ENCODE measurements around the gene SLF2. TPM values are rescaled to one million over a fixed set of nuclear protein-coding genes. Genes with fewer than 3 reads are reported as not detected.

Gene SLF2
- total RNA-seq, 1 experiment from 2014 or later: 14.3 TPM

DNA sequence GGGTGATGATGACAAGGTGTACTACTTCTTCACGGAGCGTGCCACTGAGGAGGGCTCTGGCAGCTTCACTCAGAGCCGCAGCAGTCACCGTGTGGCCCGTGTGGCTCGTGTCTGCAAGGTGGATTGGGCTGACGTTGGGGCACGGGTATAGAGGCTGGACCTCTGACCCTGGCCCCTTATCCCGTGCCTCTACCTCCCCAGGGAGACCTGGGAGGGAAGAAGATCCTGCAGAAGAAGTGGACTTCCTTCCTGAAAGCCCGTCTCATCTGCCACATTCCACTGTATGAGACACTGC, 66.1 kb downstream of the SLF2 start:
- H3K36me3 Mint-ChIP-seq: 0 out of 2 replicates have a peak, but pooled peaks cover 3% of the 10 kb centered on the region
- no peaks in the 10 kb centered on the region for H3K9me3 Mint-ChIP-seq
- ChIA-PET POLR2A (no interaction called here), CTCF (interaction anchor here (1.2 kb wide), 1 partner anchor 35 kb away, joined by 3 read pairs; no protein-coding TSS in a partner anchor)
- no peak overlapping the region for H3K27ac Mint-ChIP-seq
- no peak for TF ChIP-seq PRRX2 (CRISPR knock-in tag; IDR thresholded peaks at IDR 0.05)
- no peak for TF ChIP-seq ZNF532 (CRISPR knock-in tag; IDR thresholded peaks at IDR 0.05; ENCODE audit: borderline replicate concordance)
- TF ChIP-seq TP53 (CRISPR knock-in tag; IDR thresholded peaks at IDR 0.05): no peak
- no peak for TF ChIP-seq ESRRA (CRISPR knock-in tag; IDR thresholded peaks at IDR 0.05; ENCODE audit: borderline replicate concordance)
- no peak for TF ChIP-seq NFATC4 (CRISPR knock-in tag; IDR thresholded peaks at IDR 0.05)
- no peak for TF ChIP-seq OVOL2 (CRISPR knock-in tag; IDR thresholded peaks at IDR 0.05; ENCODE audit: borderline replicate concordance)
- no peak for TF ChIP-seq ATF2 (CRISPR knock-in tag; IDR thresholded peaks at IDR 0.05; ENCODE audit: borderline replicate concordance, low read depth)
- TF ChIP-seq, protein P1, sequence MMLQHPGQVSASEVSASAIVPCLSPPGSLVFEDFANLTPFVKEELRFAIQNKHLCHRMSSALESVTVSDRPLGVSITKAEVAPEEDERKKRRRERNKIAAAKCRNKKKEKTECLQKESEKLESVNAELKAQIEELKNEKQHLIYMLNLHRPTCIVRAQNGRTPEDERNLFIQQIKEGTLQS (CRISPR knock-in tag; conservative IDR thresholded peaks at IDR 0.05): no peak
- TF ChIP-seq GABPB1 (CRISPR knock-in tag; IDR thresholded peaks at IDR 0.05): no peak
- no peak for TF ChIP-seq CBFB (CRISPR knock-in tag; IDR thresholded peaks at IDR 0.05; ENCODE audit: low read depth)
- TF ChIP-seq, protein P2, sequence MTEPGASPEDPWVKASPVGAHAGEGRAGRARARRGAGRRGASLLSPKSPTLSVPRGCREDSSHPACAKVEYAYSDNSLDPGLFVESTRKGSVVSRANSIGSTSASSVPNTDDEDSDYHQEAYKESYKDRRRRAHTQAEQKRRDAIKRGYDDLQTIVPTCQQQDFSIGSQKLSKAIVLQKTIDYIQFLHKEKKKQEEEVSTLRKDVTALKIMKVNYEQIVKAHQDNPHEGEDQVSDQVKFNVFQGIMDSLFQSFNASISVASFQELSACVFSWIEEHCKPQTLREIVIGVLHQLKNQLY (CRISPR knock-in tag; IDR thresholded peaks at IDR 0.05): no peak
- no peaks in the 10 kb centered on the region for H3K4me1 Mint-ChIP-seq
- H3K27me3 Mint-ChIP-seq (ENCODE audit: low read depth): no peaks in the 10 kb centered on the region; the same call in 1 of the 2 replicates
- DNase-seq (ENCODE audit: low spot score) (no peak), ATAC-seq (no peak)
- no peak overlapping the region for H3K4me3 Mint-ChIP-seq

DNA sequence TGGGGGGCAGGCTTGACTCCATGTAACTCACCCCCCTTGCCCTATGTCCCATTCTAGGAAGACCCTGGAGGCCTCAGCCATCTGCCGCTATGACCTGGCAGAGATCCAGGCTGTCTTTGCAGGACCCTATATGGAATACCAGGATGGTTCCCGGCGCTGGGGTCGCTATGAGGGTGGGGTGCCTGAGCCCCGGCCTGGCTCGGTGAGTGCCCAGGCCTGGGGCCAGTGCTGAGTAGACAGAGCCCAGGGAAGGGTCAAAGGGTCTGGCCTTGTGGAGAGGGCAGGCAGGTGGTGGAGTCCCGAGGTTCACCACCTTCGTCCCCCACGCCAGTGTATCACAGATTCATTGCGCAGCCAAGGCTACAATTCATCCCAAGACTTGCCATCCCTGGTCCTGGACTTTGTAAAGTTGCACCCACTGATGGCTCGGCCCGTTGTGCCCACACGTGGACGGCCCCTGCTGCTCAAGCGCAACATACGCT, 67.1 kb downstream of the SLF2 start:
- DNase-seq (ENCODE audit: low spot score) (no peak), ATAC-seq (no peak)
- ChIA-PET POLR2A (no interaction called here), CTCF (interaction anchor here (1.2 kb wide), 1 partner anchor 34 kb away, joined by 3 read pairs; no protein-coding TSS in a partner anchor)
- Mint-ChIP-seq H3K27me3 (ENCODE audit: low read depth) (no peaks in the 10 kb centered on the region; the same call in 1 of the 2 replicates), H3K36me3 (0 out of 2 replicates have a peak, but pooled peaks cover 3% of the 10 kb centered on the region), H3K4me3 (no peak overlapping the region), H3K9me3 (no peaks in the 10 kb centered on the region), H3K27ac (no peak overlapping the region), H3K4me1 (no peaks in the 10 kb centered on the region)
- TF ChIP-seq, protein P2 (CRISPR knock-in tag; IDR thresholded peaks at IDR 0.05): no peak
- TF ChIP-seq, protein P3, sequence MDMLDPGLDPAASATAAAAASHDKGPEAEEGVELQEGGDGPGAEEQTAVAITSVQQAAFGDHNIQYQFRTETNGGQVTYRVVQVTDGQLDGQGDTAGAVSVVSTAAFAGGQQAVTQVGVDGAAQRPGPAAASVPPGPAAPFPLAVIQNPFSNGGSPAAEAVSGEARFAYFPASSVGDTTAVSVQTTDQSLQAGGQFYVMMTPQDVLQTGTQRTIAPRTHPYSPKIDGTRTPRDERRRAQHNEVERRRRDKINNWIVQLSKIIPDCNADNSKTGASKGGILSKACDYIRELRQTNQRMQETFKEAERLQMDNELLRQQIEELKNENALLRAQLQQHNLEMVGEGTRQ (CRISPR knock-in tag; IDR thresholded peaks at IDR 0.05): no peak
- no peak for TF ChIP-seq ZNF416 (CRISPR knock-in tag; IDR thresholded peaks at IDR 0.05)
- no peak for TF ChIP-seq ZNF423 (CRISPR knock-in tag; IDR thresholded peaks at IDR 0.05)
- no peak for TF ChIP-seq IRF2 (CRISPR knock-in tag; IDR thresholded peaks at IDR 0.05; ENCODE audit: borderline replicate concordance, low read depth)
- TF ChIP-seq ZBTB21 (CRISPR knock-in tag; IDR thresholded peaks at IDR 0.05; ENCODE audit: borderline replicate concordance): no peak
- no peak for TF ChIP-seq PRDM15 (CRISPR knock-in tag; IDR thresholded peaks at IDR 0.05)
- TF ChIP-seq GTF2I (CRISPR knock-in tag; conservative IDR thresholded peaks at IDR 0.05): no peak
- TF ChIP-seq, protein P4, sequence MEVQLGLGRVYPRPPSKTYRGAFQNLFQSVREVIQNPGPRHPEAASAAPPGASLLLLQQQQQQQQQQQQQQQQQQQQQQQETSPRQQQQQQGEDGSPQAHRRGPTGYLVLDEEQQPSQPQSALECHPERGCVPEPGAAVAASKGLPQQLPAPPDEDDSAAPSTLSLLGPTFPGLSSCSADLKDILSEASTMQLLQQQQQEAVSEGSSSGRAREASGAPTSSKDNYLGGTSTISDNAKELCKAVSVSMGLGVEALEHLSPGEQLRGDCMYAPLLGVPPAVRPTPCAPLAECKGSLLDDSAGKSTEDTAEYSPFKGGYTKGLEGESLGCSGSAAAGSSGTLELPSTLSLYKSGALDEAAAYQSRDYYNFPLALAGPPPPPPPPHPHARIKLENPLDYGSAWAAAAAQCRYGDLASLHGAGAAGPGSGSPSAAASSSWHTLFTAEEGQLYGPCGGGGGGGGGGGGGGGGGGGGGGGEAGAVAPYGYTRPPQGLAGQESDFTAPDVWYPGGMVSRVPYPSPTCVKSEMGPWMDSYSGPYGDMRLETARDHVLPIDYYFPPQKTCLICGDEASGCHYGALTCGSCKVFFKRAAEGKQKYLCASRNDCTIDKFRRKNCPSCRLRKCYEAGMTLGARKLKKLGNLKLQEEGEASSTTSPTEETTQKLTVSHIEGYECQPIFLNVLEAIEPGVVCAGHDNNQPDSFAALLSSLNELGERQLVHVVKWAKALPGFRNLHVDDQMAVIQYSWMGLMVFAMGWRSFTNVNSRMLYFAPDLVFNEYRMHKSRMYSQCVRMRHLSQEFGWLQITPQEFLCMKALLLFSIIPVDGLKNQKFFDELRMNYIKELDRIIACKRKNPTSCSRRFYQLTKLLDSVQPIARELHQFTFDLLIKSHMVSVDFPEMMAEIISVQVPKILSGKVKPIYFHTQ (CRISPR knock-in tag; IDR thresholded peaks at IDR 0.05): no peak

Data from WTC11 (cell line).